GM18499 (cell line): ENCODE results near the gene LMO2.
"Not testable (repeated sequence)": the region's sequence is repeated elsewhere in the genome, so short reads cannot be mapped to it uniquely, and the experiment has no call there.

Source experiments
- ATAC-seq: cut with Tn5 transposase; IDR thresholded peaks from one replicate; pipeline ENCODE4 v1.9.1; 2021; ENCODE audit warnings: moderate number of reproducible peaks; ENCODE audit not compliant: insufficient read depth, unreplicated experiment

Gene LMO2

GRCh38 chr11:33866936-33867335 is 24.9 kb downstream of the LMO2 start:
- ATAC-seq, result no peak

DNA sequence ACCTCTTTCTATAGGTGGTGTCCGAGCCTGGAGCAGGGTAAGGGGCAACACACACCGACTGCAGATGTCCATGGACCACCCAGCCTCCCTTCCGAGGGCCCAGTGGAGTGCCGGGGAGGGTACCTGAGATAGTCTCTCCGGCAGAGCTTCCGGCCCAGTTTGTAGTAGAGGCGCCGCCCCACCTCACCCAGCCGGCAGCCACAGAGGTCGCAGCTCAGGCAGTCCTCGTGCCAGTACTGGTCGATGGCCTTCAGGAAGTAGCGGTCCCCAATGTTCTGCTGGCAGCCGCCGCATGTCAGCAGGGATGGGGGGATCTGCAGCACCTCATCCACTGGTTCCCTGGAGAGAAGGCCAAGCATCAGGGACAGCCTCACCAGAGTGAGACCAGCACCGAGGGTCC is 27.4 kb downstream of the LMO2 start:
- ATAC-seq, result no peak

DNA sequence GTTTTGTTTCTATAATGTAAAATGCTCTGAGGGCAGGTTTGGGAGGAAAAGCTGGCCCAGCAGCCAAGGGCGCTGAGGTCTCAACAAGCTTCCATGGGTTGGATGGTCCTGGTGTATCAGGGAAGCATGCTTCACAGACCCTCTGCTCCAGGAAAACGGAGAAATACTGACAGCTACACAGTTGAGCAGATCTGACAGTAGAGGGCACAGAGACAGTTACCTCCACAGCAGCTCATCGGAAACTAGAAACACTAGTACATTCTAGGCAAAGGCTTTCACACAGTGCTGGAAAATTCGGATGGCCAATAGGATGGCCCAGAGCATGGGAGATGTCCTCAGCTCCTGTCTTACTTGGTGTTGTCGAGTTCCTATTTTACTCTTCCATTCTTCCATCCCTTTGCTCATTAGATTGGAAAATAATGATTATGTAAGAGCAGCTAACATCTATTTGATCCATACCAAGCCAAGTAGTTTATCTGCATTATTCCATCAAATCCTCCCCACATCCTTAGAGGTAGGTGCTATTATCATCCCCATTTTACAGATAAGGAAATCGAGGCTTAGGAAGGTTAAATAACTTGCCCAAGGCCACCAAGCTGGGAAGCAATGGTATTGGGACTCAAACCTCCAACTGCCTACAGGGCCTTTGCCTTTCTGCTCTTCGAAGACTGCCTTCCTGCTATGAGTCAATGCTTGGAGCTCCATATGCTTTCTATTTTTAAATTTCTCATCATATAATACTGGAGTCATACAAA is 28.3 kb downstream of the LMO2 start:
- no peak for ATAC-seq

GRCh38 chr11:33861941-33862589 is 29.8 kb downstream of the LMO2 start:
- ATAC-seq, result no peak

DNA sequence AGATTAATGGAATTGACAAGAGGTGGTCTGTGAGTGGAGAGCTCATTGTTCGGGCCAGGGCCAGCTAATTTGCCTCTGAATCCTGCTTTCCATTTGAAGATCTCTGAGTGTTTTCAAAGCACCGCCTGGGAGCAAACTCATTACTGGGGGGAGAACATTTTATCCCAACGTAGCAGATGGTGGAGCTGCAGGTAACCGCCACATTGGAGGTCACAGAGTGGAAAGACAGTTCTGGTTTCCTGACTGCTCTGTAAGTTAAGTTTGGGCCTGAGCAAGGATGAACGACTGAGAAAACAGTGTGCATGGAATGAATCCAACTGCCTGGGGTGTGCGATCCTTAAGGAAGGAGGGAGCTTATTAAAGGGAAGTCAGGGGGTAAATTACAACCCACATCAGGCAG is 30.5 kb downstream of the LMO2 start:
- no peak for ATAC-seq

DNA sequence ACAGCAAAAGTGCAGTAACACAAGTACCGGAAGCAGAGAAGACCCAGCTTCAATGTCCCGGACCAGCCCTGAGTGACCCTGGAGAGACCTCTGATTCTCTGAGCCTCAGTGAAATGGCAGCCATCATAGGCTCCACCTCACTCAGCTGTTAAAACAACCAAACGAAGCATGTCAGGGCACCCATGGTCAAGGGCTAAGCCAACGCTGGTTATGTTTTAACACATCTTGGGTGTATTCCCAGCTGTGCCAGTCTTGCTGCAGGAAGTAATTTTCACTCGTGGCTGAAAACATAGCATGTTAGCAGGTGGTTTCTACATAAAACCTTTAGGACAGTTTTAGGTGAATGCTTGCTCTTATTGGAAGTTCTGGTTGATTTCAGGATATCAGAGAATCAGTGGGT is 30.9 kb downstream of the LMO2 start:
- no peak for ATAC-seq

DNA sequence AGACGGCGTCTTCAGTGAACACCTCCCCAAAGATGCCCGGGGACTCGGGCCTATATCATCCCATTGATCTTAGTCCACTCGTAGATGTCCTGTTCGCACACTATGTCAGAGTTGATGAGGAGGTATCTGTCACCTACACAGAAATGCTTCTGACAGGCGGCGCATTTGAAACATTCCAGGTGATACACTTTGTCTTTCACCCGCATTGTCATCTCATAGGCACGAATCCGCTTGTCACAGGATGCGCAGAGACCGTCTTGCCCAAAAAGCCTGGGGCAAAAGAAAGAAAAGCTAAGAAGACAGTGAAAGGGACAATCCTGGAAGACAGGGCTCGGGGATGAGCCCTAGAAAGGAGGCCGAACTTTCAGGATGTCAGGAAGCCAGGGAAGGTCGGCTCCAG is 32.6 kb downstream of the LMO2 start:
- no peak for ATAC-seq

DNA sequence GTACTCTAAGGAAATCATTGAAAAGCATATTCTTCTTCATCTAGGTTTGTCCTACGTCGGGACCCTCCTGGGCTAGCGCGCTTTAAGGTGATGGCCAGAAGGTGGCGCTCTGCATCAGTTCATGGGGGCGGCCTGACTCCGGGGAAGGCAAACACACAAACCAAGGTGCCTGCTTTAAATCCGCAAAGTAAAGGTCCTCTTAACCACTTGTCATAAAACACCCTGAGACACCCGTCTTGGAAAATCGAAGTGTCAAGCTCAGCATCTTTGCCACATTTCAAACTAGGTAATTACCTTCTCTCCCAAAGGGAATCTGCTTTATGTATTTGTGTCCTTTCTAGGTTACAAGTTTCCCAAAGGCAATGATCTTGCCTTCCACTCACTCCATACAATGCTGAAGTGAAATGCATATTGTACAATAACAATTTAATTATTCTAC is 33.9 kb downstream of the LMO2 start:
- ATAC-seq, result no peak

GRCh38 chr11:33855500-33855899 is 36.4 kb downstream of the LMO2 start:
- ATAC-seq, result no peak

DNA sequence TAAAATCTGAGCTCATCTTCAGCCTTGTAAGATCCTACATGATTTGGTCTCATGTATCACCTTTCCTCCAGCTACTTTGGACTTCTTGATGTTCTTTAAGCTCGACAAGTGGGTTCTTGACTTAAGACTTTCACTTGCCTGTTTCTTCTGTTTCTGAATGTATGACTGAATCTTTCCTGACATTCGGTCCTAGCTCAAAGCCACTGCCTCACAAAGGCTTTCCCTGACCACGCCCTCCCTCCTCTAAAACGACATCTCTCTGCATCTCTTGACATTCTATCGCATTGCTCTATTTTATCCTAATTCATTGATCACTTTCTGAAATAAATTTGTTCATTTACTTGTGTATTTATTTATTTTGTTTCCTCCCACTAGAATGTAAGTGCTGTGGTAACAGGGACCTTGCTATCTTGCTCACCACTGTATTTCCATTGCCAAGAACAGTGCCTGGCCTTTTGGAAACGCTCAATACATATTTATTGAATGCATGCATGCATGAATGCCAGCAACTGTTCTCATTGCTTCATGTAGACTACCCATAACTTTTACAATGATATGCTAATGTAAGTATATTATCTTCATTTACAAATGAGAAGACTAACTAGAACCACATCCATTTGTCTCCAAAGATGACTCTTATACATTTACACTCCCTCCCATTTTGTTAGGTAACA is 43.0 kb downstream of the LMO2 start:
- no peak for ATAC-seq

- ATAC-seq, result no peak
Measured at GRCh38 chr11:33847251-33847650, 44.6 kb downstream of the LMO2 start.

DNA sequence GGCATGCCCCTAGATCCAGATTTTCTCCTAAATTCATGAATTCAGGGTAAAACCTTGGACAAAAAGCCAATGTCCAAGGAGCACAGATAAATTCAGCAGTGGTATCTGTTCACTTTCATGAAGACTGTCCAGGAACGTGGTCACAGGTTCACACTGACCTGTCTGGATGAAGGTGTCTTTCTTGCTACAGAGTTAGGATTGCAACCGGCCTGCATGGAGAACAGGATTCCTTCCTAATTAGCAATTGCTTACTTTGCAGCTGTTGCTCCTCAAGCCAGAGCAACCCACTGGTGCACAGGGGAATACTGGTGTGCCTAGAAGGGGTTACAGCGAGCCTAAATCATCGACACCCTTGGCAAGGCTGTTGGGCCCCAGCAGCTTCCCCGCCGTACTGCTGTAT is 47.6 kb downstream of the LMO2 start:
- no peak for ATAC-seq

- ATAC-seq, result no peak
Measured at GRCh38 chr11:33843018-33843417, 48.9 kb downstream of the LMO2 start.

DNA sequence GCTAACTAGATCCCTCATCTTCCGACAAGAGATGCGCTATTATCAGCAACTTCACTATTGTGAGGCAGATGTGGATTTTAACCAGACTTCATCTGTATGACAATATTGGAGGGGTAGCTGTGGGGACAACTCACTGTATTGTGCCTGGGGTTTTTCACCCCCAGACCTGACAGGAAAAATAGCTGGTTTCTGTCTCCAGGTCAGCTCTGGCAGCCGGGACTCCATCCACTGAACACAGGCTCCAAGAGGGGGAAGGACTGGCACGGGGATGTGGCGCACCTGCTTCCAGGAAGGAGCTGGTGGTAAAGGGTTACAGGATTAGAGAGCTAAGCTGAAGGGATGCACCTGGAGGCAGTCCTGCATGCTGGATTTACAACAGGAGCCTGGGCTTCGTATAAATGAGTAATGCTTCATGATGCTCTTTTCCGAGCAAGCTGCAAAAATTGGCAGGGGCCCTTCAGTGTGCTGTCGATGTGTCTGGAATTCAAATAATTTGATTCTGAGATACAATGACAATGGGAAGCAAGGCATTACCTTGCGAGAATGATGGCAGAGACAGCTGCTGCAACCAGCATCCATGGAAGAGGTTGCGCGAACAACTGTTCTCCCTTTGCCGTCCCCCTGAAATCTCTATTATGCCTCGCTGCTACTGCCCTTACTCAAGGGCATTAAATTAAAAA is 49.5 kb downstream of the LMO2 start:
- no peak for ATAC-seq

- not testable (repeated sequence) for ATAC-seq
Measured at GRCh38 chr11:33838234-33838633, 53.6 kb downstream of the LMO2 start.

- not testable (repeated sequence) for ATAC-seq
Measured at GRCh38 chr11:33837334-33837733, 54.5 kb downstream of the LMO2 start.

DNA sequence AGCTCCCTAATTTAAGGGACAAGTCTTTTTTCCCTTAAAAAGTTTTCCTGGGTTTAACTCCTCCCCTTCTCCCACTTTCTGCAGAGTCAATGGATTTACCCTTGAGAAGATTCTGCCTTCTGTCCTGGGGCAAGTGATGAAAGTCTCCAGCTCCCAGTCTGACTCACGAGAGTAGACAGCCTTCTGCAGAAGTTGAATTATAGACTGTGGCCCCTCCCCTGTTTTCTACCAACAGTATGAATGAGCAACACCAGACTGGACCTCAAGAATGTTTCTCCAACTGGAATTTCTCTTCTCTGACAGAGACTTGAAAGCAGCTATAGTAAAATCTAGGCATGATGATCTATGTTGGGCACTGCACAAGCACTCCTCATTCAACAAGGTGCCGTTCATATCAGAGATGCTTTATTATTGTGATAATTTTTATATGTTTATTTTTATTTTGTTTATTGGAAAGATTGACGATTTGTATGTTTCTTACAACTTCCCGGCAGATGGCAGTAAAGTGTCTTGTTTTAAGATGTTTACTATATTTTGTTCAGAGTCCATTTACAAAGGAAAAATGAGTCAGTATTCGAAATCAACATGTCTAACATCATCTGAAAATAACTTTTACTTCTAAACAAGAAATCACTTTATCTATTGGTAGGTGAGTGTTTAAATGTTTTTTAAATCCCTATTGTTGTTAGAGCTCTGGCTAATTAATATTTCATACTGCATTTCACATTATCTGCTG is 56.6 kb downstream of the LMO2 start:
- ATAC-seq, result no peak

DNA sequence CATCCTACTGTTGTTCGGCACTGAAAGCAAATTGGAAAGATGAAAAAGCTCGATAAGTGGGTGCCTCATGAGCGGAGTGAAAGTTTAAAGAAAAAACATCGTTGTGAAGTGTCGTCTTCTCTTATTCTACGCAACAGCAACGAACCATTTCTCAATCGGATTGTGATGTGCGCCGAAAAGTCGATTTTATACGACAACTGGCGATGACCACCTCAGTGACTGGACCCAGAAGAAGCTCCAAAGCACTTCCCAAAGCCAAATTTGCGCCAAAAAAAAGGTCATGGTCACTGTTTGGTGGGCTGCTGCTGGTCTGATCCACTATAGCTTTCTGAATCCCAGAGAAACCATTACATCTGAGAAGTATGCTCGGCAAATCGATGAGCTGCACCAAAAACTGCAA is 59.2 kb downstream of the LMO2 start:
- no peak for ATAC-seq

DNA sequence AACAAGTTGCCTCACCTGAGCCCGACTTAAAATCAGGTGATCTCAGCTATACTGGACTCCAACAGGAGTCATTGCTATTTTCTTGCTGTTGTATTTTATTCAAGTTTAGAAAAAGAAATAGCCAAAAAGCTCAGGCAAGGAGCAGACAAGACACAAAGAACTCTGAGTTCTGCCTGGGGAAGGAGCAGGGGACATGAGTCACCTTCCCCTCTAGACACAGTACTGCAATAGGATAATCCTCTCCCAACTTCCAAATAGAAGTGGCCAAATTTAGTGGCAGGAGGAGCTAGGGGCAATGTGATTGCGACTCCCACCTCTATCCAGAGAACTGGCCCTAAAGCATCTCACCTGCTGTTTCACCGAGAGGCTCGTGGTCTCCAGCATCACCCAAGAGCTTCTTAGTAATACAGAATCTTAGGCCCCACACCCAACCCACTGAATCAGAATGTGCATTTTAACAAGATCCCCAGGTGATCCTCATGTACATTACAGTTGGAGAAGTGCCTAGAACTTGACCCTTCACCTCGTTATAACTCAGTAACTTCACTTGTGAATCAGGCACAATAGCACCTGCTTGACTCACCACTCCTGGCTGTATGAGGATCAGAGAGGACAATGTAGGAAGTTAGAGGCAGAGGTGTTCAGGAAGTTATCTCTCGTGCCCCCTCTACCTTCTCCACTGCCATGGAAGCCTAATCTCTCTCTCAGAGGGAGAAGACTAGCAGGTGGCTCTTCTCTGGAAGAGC is 60.8 kb downstream of the LMO2 start:
- no peak for ATAC-seq
